ENCODE measurements around the gene TFG. TPM values are rescaled to one million over a fixed set of nuclear protein-coding genes. Genes with fewer than 3 reads are reported as not detected.
"Not testable (repeated sequence)": the region's sequence is repeated elsewhere in the genome, so short reads cannot be mapped to it uniquely, and the experiment has no call there.

The TFG gene
- total and polyA plus RNA-seq, 8 donors, result 15.8 to 90.9 (median 53.5) TPM

GRCh38 chr3:100665230-100665629 is 44.1 kb upstream of the TFG start:
- peaks cover 0 to 1% (median 0%) of the 10 kb centered on the region in 4 donors for H3K9me3 ChIP-seq
- WGBS, 5 donors, result 41 to 63% (median 59%) methylated on average over 7 of the region's 7 CpGs
- H3K4me1 ChIP-seq, result no peaks in the 10 kb centered on the region
- intact Hi-C loops (cut with DNase I; ENCODE audit: low total_unique reads), result no loop called here
- H3K27ac ChIP-seq, result no peak overlapping the region
- no peak for TF ChIP-seq POLR2AphosphoS5 (IDR thresholded peaks at IDR 0.05)
- no peak for TF ChIP-seq POLR2A (IDR thresholded peaks at IDR 0.05)
- no peak for TF ChIP-seq EP300 (IDR thresholded peaks at IDR 0.05)
- no peak for TF ChIP-seq CTCF (IDR thresholded peaks at IDR 0.05)
- no peaks in the 10 kb centered on the region for H3K36me3 ChIP-seq
- no peaks in the 10 kb centered on the region for H3K27me3 ChIP-seq
- no peak overlapping the region for H3K4me3 ChIP-seq
- no peak for DNase-seq

- H3K27ac ChIP-seq; H3K27me3 ChIP-seq; intact Hi-C loops (cut with DNase I; ENCODE audit: low total_unique reads); H3K4me3 ChIP-seq; H3K36me3 ChIP-seq; H3K4me1 ChIP-seq; DNase-seq; H3K9me3 ChIP-seq: not testable (repeated sequence)
- WGBS, 5 donors, result 47 to 58% (median 54%) methylated on average over 4 to 5 of the region's 6 CpGs
Measured at GRCh38 chr3:100666699-100667098, 42.6 kb upstream of the TFG start.

DNA sequence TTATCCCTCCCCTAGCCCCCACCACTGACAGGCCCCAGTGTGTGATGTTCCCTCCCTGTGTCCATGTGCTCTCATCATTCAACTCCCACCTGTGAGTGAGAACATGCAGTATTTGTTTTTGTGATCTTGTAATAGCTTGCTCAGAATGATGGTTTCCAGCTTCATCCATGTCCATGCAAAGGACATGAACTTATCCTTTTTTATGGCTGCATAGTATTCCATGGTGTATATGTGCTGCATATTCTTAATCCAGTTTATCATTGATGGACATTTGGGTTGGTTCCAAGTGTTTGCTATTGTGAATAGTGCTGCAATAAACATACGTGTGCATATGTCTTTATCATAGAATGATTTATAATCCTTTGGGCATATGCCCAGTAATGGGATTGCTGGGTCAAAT is 42.0 kb upstream of the TFG start:
- H3K9me3 ChIP-seq; H3K4me1 ChIP-seq; H3K27me3 ChIP-seq; H3K36me3 ChIP-seq; intact Hi-C loops (cut with DNase I; ENCODE audit: low total_unique reads); H3K4me3 ChIP-seq; H3K27ac ChIP-seq; DNase-seq: not testable (repeated sequence)
- 58 to 83% (median 69%) methylated on average over 1 of the region's 1 CpG for WGBS, 5 donors

DNA sequence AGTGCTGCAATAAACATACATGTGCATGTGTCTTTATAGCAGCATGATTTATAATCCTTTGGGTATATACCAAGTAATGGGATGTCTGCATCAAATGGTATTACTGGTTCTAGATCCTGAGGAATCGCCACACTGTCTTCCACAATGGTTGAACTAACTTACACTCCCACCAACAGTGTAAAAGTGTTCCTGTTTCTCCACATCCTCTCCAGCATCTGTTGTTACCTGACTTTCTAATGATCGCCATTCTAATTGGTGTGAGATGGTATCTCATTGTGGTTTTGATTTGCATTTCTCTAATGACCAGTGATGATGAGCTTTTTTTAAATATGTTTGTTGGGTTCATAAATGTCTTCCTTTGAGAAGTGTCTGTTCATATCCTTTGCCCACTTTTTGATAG is 38.3 kb upstream of the TFG start:
- H3K9me3 ChIP-seq; H3K4me3 ChIP-seq; H3K36me3 ChIP-seq; H3K4me1 ChIP-seq; H3K27me3 ChIP-seq; intact Hi-C loops (cut with DNase I; ENCODE audit: low total_unique reads); H3K27ac ChIP-seq; DNase-seq: not testable (repeated sequence)
- WGBS, 5 donors, result 87 to 97% (median 94%) methylated on average over 2 of the region's 2 CpGs

DNA sequence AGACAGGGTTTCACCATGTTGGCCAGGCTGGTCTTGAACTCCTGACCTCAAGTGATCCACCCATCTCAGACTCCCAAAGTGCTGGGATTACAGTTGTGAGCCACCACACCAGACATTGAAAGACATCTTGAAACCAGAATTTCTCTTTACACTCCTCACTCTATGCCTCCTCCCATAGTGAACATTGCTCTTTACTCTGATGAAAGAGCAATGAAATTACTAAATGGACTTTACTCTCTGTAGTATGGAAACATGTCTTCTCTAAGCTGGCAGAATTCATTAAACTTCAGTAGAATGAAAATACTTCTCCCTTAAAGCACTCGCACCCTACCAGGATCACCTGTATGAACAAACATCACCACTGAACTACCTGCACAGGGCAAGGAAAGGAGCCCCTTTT is 27.8 kb upstream of the TFG start:
- TF ChIP-seq POLR2AphosphoS5 (IDR thresholded peaks at IDR 0.05) (no peak), POLR2A (IDR thresholded peaks at IDR 0.05) (no peak), EP300 (IDR thresholded peaks at IDR 0.05) (no peak), CTCF (IDR thresholded peaks at IDR 0.05) (no peak)
- 82 to 100% (median 94%) methylated on average over 1 of the region's 1 CpG for WGBS, 5 donors
- Histone ChIP-seq H3K4me1 (no peaks in the 10 kb centered on the region), H3K4me3 (no peak overlapping the region), H3K36me3 (no peaks in the 10 kb centered on the region), H3K27ac (no peak overlapping the region), H3K9me3 (peaks cover 0 to 7% (median 0%) of the 10 kb centered on the region in 4 donors), H3K27me3 (no peaks in the 10 kb centered on the region)
- intact Hi-C loops (cut with DNase I; ENCODE audit: low total_unique reads), result no loop called here
- no peak for DNase-seq

- Histone ChIP-seq H3K36me3 (no peaks in the 10 kb centered on the region), H3K27me3 (no peaks in the 10 kb centered on the region), H3K4me1 (no peaks in the 10 kb centered on the region), H3K4me3 (peak overlapping the region in 1 of 4 donors; percentile 17), H3K9me3 (peaks cover 0 to 7% (median 0%) of the 10 kb centered on the region in 4 donors), H3K27ac (no peak overlapping the region)
- 53 to 85% (median 73%) methylated on average over 18 to 41 of the region's 41 CpGs for WGBS, 5 donors
- intact Hi-C loops (cut with DNase I; ENCODE audit: low total_unique reads), result no loop called here
- peak in 1 of 2 donors; percentile 35 for DNase-seq
- TF ChIP-seq EP300 (IDR thresholded peaks at IDR 0.05) (no peak), POLR2A (IDR thresholded peaks at IDR 0.05) (no peak), POLR2AphosphoS5 (IDR thresholded peaks at IDR 0.05) (no peak), CTCF (IDR thresholded peaks at IDR 0.05) (no peak)
Measured at GRCh38 chr3:100682056-100682853, 27.0 kb upstream of the TFG start.

Data from stomach (tissue), 9 donors.